ENCODE measurements around the gene DDX21.
A peak's percentile ranks its signal among the peaks of the same experiment; 100 is the strongest.
"Not testable (repeated sequence)": the region's sequence is repeated elsewhere in the genome, so short reads cannot be mapped to it uniquely, and the experiment has no call there.

Gene DDX21

GRCh38 chr10:68981074-68981473, 25.1 kb downstream of the DDX21 start:
- no peak for DNase-seq (ENCODE audit: low read depth)
- H3K4me3 ChIP-seq (ENCODE audit: low read depth, low read length), result no peak overlapping the region

GRCh38 chr10:68982389-68982788, 26.4 kb downstream of the DDX21 start:
- DNase-seq (ENCODE audit: low read depth), result no peak
- no peak overlapping the region for H3K4me3 ChIP-seq (ENCODE audit: low read depth, low read length)

GRCh38 chr10:68987611-68988010, 31.6 kb downstream of the DDX21 start:
- H3K4me3 ChIP-seq (ENCODE audit: low read depth, low read length), result no peak overlapping the region
- DNase-seq (ENCODE audit: low read depth), result no peak

- peak; percentile 94 for DNase-seq (ENCODE audit: low read depth)
- peak within 1 kb of the TSS; percentile 95 for H3K4me3 ChIP-seq (ENCODE audit: low read depth, low read length)
These were observed 32.8 kb downstream of the DDX21 start, which contains the start of gene KIFBP for GRCh38 chr10:68988530-68989316. KIFBP (plus strand) TSS chr10:68988803; CDS start chr10:68988833, 30 bp downstream.

- peak overlapping the region; percentile 95 for H3K4me3 ChIP-seq (ENCODE audit: low read depth, low read length)
- no peak for DNase-seq (ENCODE audit: low read depth)
These were observed 33.5 kb downstream of the DDX21 start for GRCh38 chr10:68989317-68989990.

GRCh38 chr10:68992636-68993440, 36.9 kb downstream of the DDX21 start:
- DNase-seq (ENCODE audit: low read depth), result peak; percentile 94
- peak overlapping the region; percentile 17 for H3K4me3 ChIP-seq (ENCODE audit: low read depth, low read length)

GRCh38 chr10:68997211-68997610, 41.2 kb downstream of the DDX21 start:
- no peak for DNase-seq (ENCODE audit: low read depth)
- no peak overlapping the region for H3K4me3 ChIP-seq (ENCODE audit: low read depth, low read length)

- no peak for DNase-seq (ENCODE audit: low read depth)
- no peak overlapping the region for H3K4me3 ChIP-seq (ENCODE audit: low read depth, low read length)
These were observed 48.9 kb downstream of the DDX21 start for GRCh38 chr10:69004821-69005220.

GRCh38 chr10:69005704-69006485, 49.9 kb downstream of the DDX21 start:
- H3K4me3 ChIP-seq (ENCODE audit: low read depth, low read length), result no peak overlapping the region
- DNase-seq (ENCODE audit: low read depth), result no peak

- no peak overlapping the region for H3K4me3 ChIP-seq (ENCODE audit: low read depth, low read length)
- no peak for DNase-seq (ENCODE audit: low read depth)
These were observed 51.3 kb downstream of the DDX21 start for GRCh38 chr10:69007260-69007659.

GRCh38 chr10:69009360-69009759, 53.4 kb downstream of the DDX21 start:
- no peak for DNase-seq (ENCODE audit: low read depth)
- no peak overlapping the region for H3K4me3 ChIP-seq (ENCODE audit: low read depth, low read length)

GRCh38 chr10:69010151-69010640, 54.2 kb downstream of the DDX21 start:
- no peak overlapping the region for H3K4me3 ChIP-seq (ENCODE audit: low read depth, low read length)
- no peak for DNase-seq (ENCODE audit: low read depth)

GRCh38 chr10:69012778-69013177, 56.8 kb downstream of the DDX21 start:
- not testable (repeated sequence) for DNase-seq (ENCODE audit: low read depth); H3K4me3 ChIP-seq (ENCODE audit: low read depth, low read length)

- no peak for DNase-seq (ENCODE audit: low read depth)
- no peak overlapping the region for H3K4me3 ChIP-seq (ENCODE audit: low read depth, low read length)
These were observed 58.2 kb downstream of the DDX21 start for GRCh38 chr10:69014171-69014570.

GRCh38 chr10:69018613-69019012, 62.6 kb downstream of the DDX21 start:
- no peak overlapping the region for H3K4me3 ChIP-seq (ENCODE audit: low read depth, low read length)
- DNase-seq (ENCODE audit: low read depth), result no peak

- no peak for DNase-seq (ENCODE audit: low read depth)
- H3K4me3 ChIP-seq (ENCODE audit: low read depth, low read length), result no peak overlapping the region
These were observed 66.6 kb downstream of the DDX21 start for GRCh38 chr10:69022611-69023010.

GRCh38 chr10:69025370-69025896, 69.5 kb downstream of the DDX21 start:
- no peak overlapping the region for H3K4me3 ChIP-seq (ENCODE audit: low read depth, low read length)
- no peak for DNase-seq (ENCODE audit: low read depth)

GRCh38 chr10:69033256-69033655, 77.3 kb downstream of the DDX21 start:
- H3K4me3 ChIP-seq (ENCODE audit: low read depth, low read length), result no peak overlapping the region
- no peak for DNase-seq (ENCODE audit: low read depth)

Data from skeletal muscle cell (primary cell).